GM23338 (cell line): ENCODE measurements around the gene EXOC3. TPM values are rescaled to one million over a fixed set of nuclear protein-coding genes. Genes with fewer than 3 reads are reported as not detected.

Experiments
- ATAC-seq: fragments of 200-7000 bp; cut with Tn5 transposase; 3 replicates; pipeline ENCODE4 v1.9.1; 2020
- DNase-seq: peaks from one replicate; pipeline ENCODE4 v3.0.0-alpha.2; 2015; ENCODE audit warnings: low spot score
- H2AFZ ChIP-seq: fragments of 200-600 bp; sonication (generic); 2 replicates; pipeline ENCODE4 v1.8.0; 2016; ENCODE audit warnings: antibody characterized with exemption, mild to moderate bottlenecking, moderate library complexity
- H3F3A ChIP-seq: fragments of 200-600 bp; sonication (generic); replicated peaks from 2 replicates; pipeline ENCODE4 v1.8.0; 2017; ENCODE audit warnings: antibody characterized with exemption, mixed run types, low read depth
- H3K27ac ChIP-seq: fragments of 200-600 bp; sonication (generic); 2 replicates; pipeline ENCODE4 v1.6.1; 2016; ENCODE audit warnings: low read depth
- H3K27me3 ChIP-seq: fragments of 200-600 bp; sonication (generic); 2 replicates; pipeline ENCODE4 v1.8.0; 2016; ENCODE audit warnings: mild to moderate bottlenecking, mixed run types, moderate library complexity; ENCODE audit not compliant: insufficient read depth
- H3K36me3 ChIP-seq: fragments of 200-600 bp; sonication (generic); 2 replicates; pipeline ENCODE4 v1.8.0; 2016; ENCODE audit warnings: mild to moderate bottlenecking; ENCODE audit not compliant: insufficient read depth
- H3K4me1 ChIP-seq: fragments of 200-600 bp; sonication (generic); 2 replicates; pipeline ENCODE4 v1.8.0; 2016; ENCODE audit warnings: mild to moderate bottlenecking, moderate library complexity; ENCODE audit not compliant: insufficient read depth
- H3K4me2 ChIP-seq: fragments of 200-600 bp; sonication (generic); 2 replicates; pipeline ENCODE4 v1.7.1; 2017; ENCODE audit warnings: mixed run types
- H3K4me3 ChIP-seq: fragments of 200-600 bp; sonication (generic); 2 replicates; pipeline ENCODE4 v1.6.1; 2016; ENCODE audit warnings: mixed run types
- H3K79me2 ChIP-seq: fragments of 200-600 bp; sonication (generic); replicated peaks from 2 replicates; pipeline ENCODE4 v1.8.0; 2017; ENCODE audit warnings: mild to moderate bottlenecking; ENCODE audit not compliant: insufficient read depth
- H3K9me2 ChIP-seq: fragments of 200-600 bp; sonication (generic); 2 replicates; pipeline ENCODE4 v1.8.0; 2017; ENCODE audit not compliant: insufficient read depth
- H4K20me1 ChIP-seq: fragments of 200-600 bp; sonication (generic); replicated peaks from 2 replicates; pipeline ENCODE4 v1.8.0; 2017; ENCODE audit warnings: mild to moderate bottlenecking; ENCODE audit not compliant: insufficient read depth
- H3K27ac Mint-ChIP-seq: 2 replicates; pipeline ENCODE4 v1.8.0; 2020; ENCODE audit warnings: inconsistent platforms, mild to moderate bottlenecking, moderate library complexity, mixed read lengths
- H3K27me3 Mint-ChIP-seq: 3 replicates; pipeline ENCODE4 v1.8.0; 2022; ENCODE audit warnings: low read depth, mild to moderate bottlenecking, moderate library complexity, mixed read lengths, inconsistent platforms; ENCODE audit not compliant: insufficient read depth, poor library complexity
- H3K36me3 Mint-ChIP-seq: 3 replicates; pipeline ENCODE4 v1.8.0; 2021; ENCODE audit warnings: low read depth, mild to moderate bottlenecking, inconsistent platforms, moderate library complexity, mixed read lengths
- H3K4me1 Mint-ChIP-seq: 3 replicates; pipeline ENCODE4 v1.8.0; 2020; ENCODE audit warnings: mild to moderate bottlenecking, inconsistent platforms, mixed read lengths
- H3K4me3 Mint-ChIP-seq: 3 replicates; pipeline ENCODE4 v1.8.0; 2021; ENCODE audit warnings: moderate library complexity, mild to moderate bottlenecking, inconsistent platforms, mixed read lengths
- H3K9me3 Mint-ChIP-seq: 3 replicates; pipeline ENCODE4 v1.8.0; 2020; ENCODE audit warnings: moderate library complexity, mild to moderate bottlenecking, inconsistent platforms, mixed read lengths
- CREB1 ChIP-seq: fragments of 250-450 bp; sonication (Bioruptor Pico); IDR thresholded peaks from 2 replicates; pipeline ENCODE4 v1.5.0; 2020; ENCODE audit warnings: low read depth, mild to moderate bottlenecking, moderate library complexity
- EZH2 ChIP-seq: fragments of 200-600 bp; sonication (generic); IDR thresholded peaks from one replicate; pipeline ENCODE4 v1.8.0; 2017; ENCODE audit warnings: antibody characterized with exemption, mild to moderate bottlenecking, low read depth; ENCODE audit not compliant: unreplicated experiment
- EZH2phosphoT487 ChIP-seq: fragments of 200-600 bp; sonication (generic); IDR thresholded peaks from one replicate; pipeline ENCODE4 v1.8.1; 2018; ENCODE audit warnings: antibody characterized with exemption; ENCODE audit not compliant: unreplicated experiment
- JUNB ChIP-seq: IDR thresholded peaks from one replicate; pipeline ENCODE4 v1.6.1; 2016; ENCODE audit warnings: antibody characterized with exemption; ENCODE audit not compliant: unreplicated experiment
- NANOG ChIP-seq: IDR thresholded peaks from 2 replicates; pipeline ENCODE4 v1.6.1; 2016; ENCODE audit warnings: antibody characterized with exemption, borderline replicate concordance
- POLR2AphosphoS5 ChIP-seq: IDR thresholded peaks from 2 replicates; pipeline ENCODE4 v1.6.1; 2016; ENCODE audit warnings: antibody characterized with exemption, low read depth
- STAT1 ChIP-seq: IDR thresholded peaks from one replicate; pipeline ENCODE4 v1.6.1; 2016; ENCODE audit warnings: antibody characterized with exemption; ENCODE audit not compliant: unreplicated experiment
- ZNF114 ChIP-seq: fragments of 250-450 bp; sonication (Bioruptor Pico); IDR thresholded peaks from 2 replicates; pipeline ENCODE4 v1.5.0; 2020; ENCODE audit warnings: mild to moderate bottlenecking, moderate library complexity
- ZNF331 ChIP-seq: fragments of 250-450 bp; sonication (Bioruptor Pico); IDR thresholded peaks from 2 replicates; pipeline ENCODE4 v1.5.0; 2020; ENCODE audit warnings: low read depth, mild to moderate bottlenecking, moderate library complexity
- polyA plus RNA-seq: library from polyadenylated mRNA; unstranded; fragments of >200 nt; fragmentation: Nextera tagmentation; extraction: Ambion mirVana; gene quantifications from 2 replicates; pipeline ENCODE4 v1.2.1, GENCODE V29; 2016
- total RNA-seq: library from RNA; depleted of rRNA; stranded (reverse); fragments of >200 nt; shearing (Covaris generic); gene quantifications from 2 replicates; pipeline ENCODE4 v1.2.3, GENCODE V29; 2014
- TF ChIP-seq, protein P1 (sequence below), 2 experiments: fragments of 200-600 bp in 1 of 2; sonication (generic) in 1 of 2; conservative IDR thresholded peaks; 2 replicates each; pipeline versions ENCODE4 v1.5.1 to v1.6.1; 2016 to 2017; ENCODE audit warnings: antibody characterized with exemption in 2 of 2, low read depth in 2 of 2, mild to moderate bottlenecking in 2 of 2, moderate library complexity in 1 of 2
- TF ChIP-seq, protein P2 (sequence below): IDR thresholded peaks from one replicate; pipeline ENCODE4 v1.6.1; 2018; ENCODE audit warnings: antibody characterized with exemption; ENCODE audit not compliant: unreplicated experiment
- TF ChIP-seq, protein P3 (sequence below): IDR thresholded peaks from 2 replicates; pipeline ENCODE4 v1.6.1; 2016; ENCODE audit warnings: antibody characterized with exemption

The EXOC3 gene
- total and polyA plus RNA-seq, 2 experiments from 2014 or later: 13.4 to 31.6 TPM

DNA sequence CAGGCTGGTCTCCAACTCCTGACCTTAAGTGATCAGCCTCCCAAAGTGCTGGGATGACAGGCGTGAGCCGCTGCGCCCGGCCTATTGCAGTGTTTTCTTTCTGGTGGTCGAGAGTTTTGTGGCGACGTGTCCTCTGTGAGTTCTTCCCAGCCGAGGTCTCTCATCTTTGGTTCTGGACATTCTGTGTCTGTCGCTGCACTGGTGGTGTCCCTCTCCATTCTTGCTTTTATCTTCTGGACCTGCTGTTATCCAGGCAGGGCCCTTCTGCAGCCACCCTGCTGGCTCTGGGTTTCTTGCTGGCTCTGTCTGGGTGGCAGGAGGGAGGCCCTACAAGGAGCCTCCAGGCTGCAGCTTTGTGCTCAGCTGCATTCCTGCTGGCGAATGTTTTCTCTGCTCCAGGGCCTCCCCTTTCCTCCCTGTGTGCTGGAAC is 49.1 kb upstream of the EXOC3 start:
- DNase-seq (no peak), ATAC-seq (peak; percentile 14; the same call in 2 of the 3 replicates)
- H3K27ac Mint-ChIP-seq: no peak overlapping the region
- Histone ChIP-seq H3K4me1 (no peaks in the 10 kb centered on the region), H3K27me3 (no peaks in the 10 kb centered on the region), H4K20me1 (no peaks in the 10 kb centered on the region), H3K36me3 (no peaks in the 10 kb centered on the region), H3K27ac (no peak overlapping the region), H3K4me3 (no peak overlapping the region), H3F3A (peaks cover 6% of the 10 kb centered on the region; the same call in 1 of the 2 replicates), H2AFZ (no peak overlapping the region), H3K9me2 (no peaks in the 10 kb centered on the region), H3K79me2 (no peaks in the 10 kb centered on the region), H3K4me2 (no peak overlapping the region)
- H3K27me3 Mint-ChIP-seq: peaks cover 16% of the 10 kb centered on the region
- no peaks in the 10 kb centered on the region; the same call in 2 of the 3 replicates for H3K36me3 Mint-ChIP-seq
- H3K4me3 Mint-ChIP-seq: no peak overlapping the region
- H3K4me1 Mint-ChIP-seq: peaks cover 30% of the 10 kb centered on the region
- peaks cover 3% of the 10 kb centered on the region; the same call in 1 of the 3 replicates for H3K9me3 Mint-ChIP-seq
- TF ChIP-seq ZNF114 (CRISPR knock-in tag): no peak
- TF ChIP-seq, protein P1, sequence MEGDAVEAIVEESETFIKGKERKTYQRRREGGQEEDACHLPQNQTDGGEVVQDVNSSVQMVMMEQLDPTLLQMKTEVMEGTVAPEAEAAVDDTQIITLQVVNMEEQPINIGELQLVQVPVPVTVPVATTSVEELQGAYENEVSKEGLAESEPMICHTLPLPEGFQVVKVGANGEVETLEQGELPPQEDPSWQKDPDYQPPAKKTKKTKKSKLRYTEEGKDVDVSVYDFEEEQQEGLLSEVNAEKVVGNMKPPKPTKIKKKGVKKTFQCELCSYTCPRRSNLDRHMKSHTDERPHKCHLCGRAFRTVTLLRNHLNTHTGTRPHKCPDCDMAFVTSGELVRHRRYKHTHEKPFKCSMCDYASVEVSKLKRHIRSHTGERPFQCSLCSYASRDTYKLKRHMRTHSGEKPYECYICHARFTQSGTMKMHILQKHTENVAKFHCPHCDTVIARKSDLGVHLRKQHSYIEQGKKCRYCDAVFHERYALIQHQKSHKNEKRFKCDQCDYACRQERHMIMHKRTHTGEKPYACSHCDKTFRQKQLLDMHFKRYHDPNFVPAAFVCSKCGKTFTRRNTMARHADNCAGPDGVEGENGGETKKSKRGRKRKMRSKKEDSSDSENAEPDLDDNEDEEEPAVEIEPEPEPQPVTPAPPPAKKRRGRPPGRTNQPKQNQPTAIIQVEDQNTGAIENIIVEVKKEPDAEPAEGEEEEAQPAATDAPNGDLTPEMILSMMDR (conservative IDR thresholded peaks at IDR 0.05; ENCODE audit: low read depth in 2 of 2): no peak
- no peak for TF ChIP-seq CREB1
- no peak for TF ChIP-seq JUNB
- TF ChIP-seq EZH2phosphoT487: no peak
- no peak for TF ChIP-seq ZNF331 (CRISPR knock-in tag)
- TF ChIP-seq EZH2: no peak
- TF ChIP-seq STAT1: no peak
- TF ChIP-seq, protein P2, sequence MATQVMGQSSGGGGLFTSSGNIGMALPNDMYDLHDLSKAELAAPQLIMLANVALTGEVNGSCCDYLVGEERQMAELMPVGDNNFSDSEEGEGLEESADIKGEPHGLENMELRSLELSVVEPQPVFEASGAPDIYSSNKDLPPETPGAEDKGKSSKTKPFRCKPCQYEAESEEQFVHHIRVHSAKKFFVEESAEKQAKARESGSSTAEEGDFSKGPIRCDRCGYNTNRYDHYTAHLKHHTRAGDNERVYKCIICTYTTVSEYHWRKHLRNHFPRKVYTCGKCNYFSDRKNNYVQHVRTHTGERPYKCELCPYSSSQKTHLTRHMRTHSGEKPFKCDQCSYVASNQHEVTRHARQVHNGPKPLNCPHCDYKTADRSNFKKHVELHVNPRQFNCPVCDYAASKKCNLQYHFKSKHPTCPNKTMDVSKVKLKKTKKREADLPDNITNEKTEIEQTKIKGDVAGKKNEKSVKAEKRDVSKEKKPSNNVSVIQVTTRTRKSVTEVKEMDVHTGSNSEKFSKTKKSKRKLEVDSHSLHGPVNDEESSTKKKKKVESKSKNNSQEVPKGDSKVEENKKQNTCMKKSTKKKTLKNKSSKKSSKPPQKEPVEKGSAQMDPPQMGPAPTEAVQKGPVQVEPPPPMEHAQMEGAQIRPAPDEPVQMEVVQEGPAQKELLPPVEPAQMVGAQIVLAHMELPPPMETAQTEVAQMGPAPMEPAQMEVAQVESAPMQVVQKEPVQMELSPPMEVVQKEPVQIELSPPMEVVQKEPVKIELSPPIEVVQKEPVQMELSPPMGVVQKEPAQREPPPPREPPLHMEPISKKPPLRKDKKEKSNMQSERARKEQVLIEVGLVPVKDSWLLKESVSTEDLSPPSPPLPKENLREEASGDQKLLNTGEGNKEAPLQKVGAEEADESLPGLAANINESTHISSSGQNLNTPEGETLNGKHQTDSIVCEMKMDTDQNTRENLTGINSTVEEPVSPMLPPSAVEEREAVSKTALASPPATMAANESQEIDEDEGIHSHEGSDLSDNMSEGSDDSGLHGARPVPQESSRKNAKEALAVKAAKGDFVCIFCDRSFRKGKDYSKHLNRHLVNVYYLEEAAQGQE: no peak
- TF ChIP-seq NANOG: no peak
- no peak for TF ChIP-seq POLR2AphosphoS5
- TF ChIP-seq, protein P3, sequence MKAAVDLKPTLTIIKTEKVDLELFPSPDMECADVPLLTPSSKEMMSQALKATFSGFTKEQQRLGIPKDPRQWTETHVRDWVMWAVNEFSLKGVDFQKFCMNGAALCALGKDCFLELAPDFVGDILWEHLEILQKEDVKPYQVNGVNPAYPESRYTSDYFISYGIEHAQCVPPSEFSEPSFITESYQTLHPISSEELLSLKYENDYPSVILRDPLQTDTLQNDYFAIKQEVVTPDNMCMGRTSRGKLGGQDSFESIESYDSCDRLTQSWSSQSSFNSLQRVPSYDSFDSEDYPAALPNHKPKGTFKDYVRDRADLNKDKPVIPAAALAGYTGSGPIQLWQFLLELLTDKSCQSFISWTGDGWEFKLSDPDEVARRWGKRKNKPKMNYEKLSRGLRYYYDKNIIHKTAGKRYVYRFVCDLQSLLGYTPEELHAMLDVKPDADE: no peak
